Body of pancreas (tissue), 4 donors: ENCODE results near the gene FLRT1. TPM values are rescaled to one million over a fixed set of nuclear protein-coding genes. Genes with fewer than 3 reads are reported as not detected.

Experiments
- ATAC-seq: fragments of 150-250 bp; one replicate; pipeline ENCODE4 v1.9.1; 2016
- DNase-seq, 4 donors: peaks; one replicate each; pipeline ENCODE4 v3.0.0-alpha.2; 2019
- H3K27ac ChIP-seq, 4 donors: fragments of 200-600 bp; sonication (generic); 1 replicate in 3 of 4; 2 replicates in 1 of 4; pipeline versions ENCODE4 v1.5.1 to v1.6.1; 2016 to 2019; ENCODE audit warnings: mild to moderate bottlenecking in 1 of 4, mixed read lengths in 1 of 4, moderate library complexity in 1 of 4
- H3K27me3 ChIP-seq, 2 donors: fragments of 200-600 bp; sonication (generic); one replicate each; pipeline ENCODE4 v1.6.0; 2016; ENCODE audit warnings: mild to moderate bottlenecking in 1 of 2
- H3K36me3 ChIP-seq, 2 donors: fragments of 200-600 bp; sonication (generic); replicated peaks in 1 of 2; 2 replicates each; pipeline ENCODE4 v1.5.1; 2016; ENCODE audit warnings: low read depth in 2 of 2; ENCODE audit not compliant: insufficient read depth in 1 of 2
- H3K4me1 ChIP-seq: fragments of 200-600 bp; sonication (generic); one replicate; pipeline ENCODE4 v1.6.0; 2016
- H3K4me3 ChIP-seq, 2 donors: fragments of 200-600 bp; sonication (generic); 1 replicate in 1 of 2; 2 replicates in 1 of 2; pipeline ENCODE4 v1.5.1; 2016 to 2019
- H3K9me3 ChIP-seq, 3 donors: fragments of 200-600 bp; sonication (generic); 1 replicate in 2 of 3; 2 replicates in 1 of 3; pipeline ENCODE4 v1.5.1; 2016
- POLR2A ChIP-seq, 3 donors: fragments of 450-650 bp; IDR thresholded peaks; one replicate each; pipeline ENCODE4 v1.6.1; 2016; ENCODE audit warnings: antibody characterized with exemption in 3 of 3, mild to moderate bottlenecking in 2 of 3
- WGBS, 2 donors: methylation state at CpG; one replicate each; pipeline ENCODE4 v1.1.5; 2017; 5-methylcytosine and 5-hydroxymethylcytosine counted together
- intact Hi-C: fragments of 100-400 bp; cut with DNase I; formaldehyde crosslinking; loops from one replicate; pipeline ENCODE4 v1.15.1; 2023
- total RNA-seq, 2 donors: library from RNA; depleted of rRNA; stranded (reverse); fragments of >200 nt; gene quantifications; one replicate each; pipeline ENCODE4 v1.1.0, GENCODE V29; 2016
- TF ChIP-seq, protein P1 (sequence below), 7 experiments: fragments of 450-650 bp in 4 of 7; fragments of 200-600 bp in 3 of 7; sonication (generic) in 3 of 7; IDR thresholded peaks; one replicate each; pipeline ENCODE4 v1.5.1; 2016 to 2019; ENCODE audit warnings: antibody characterized with exemption in 7 of 7

The FLRT1 gene
- total RNA-seq, 2 donors from 2014 or later = 0.26 TPM; not detected in 1

DNA sequence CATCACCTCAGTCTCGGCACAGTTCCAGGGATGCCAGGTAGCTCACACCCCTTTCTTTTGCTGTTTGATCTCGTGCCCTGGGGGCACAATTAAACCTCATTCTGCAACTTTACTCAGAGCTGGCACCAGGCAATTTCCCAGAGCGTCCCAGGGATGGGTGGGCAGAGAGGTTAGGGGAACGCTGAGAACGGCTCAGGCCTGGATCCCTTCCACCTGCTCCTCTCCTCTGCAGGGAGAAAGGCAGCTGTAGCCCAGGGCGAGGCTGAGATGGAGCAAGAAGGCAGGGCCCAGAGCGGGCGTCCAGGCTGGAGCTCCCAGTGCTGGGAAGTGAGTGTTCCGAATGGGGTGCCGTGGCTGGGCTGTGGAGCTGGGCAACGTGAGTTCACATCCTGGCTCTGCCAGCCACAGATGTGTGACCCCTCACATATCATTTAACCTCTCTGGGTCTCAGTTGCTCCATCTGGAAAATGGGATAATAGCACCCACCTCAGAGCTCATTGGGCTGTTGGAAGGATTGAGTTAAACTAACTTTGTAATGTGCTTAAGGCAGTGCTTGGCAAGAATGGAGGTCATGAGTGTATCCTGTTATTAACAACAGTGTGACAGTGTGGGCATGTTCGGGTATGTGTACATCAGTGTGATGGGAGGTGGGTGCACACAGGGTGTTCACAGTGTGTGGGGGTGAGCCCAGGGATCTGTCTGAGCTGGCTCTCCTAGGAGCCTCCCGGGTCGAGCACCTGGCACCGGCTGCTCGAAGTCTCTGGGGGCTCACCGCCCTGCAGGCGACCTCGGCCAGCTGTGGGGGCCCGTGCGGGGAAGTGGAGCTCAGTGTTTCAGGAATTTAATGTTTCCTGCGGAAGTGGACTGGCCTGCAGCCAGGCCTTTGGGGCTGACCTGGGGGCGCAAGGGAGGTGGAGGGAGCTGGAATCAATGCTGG lies 34.0 kb upstream of the FLRT1 start:
- Histone ChIP-seq H3K27ac (no peak overlapping the region), H3K27me3 (no peaks in the 10 kb centered on the region), H3K4me3 (no peak overlapping the region), H3K9me3 (no peaks in the 10 kb centered on the region), H3K36me3 (peaks cover 6% of the 10 kb centered on the region in 2 donors), H3K4me1 (peaks cover 55% of the 10 kb centered on the region)
- DNase-seq (no peak), ATAC-seq (no peak)
- intact Hi-C loops = loop anchor here (2.0 kb wide), 1 partner anchor 151 kb away; no protein-coding TSS in a partner anchor
- TF ChIP-seq POLR2A (IDR thresholded peaks at IDR 0.05) = no peak
- TF ChIP-seq, protein P1, sequence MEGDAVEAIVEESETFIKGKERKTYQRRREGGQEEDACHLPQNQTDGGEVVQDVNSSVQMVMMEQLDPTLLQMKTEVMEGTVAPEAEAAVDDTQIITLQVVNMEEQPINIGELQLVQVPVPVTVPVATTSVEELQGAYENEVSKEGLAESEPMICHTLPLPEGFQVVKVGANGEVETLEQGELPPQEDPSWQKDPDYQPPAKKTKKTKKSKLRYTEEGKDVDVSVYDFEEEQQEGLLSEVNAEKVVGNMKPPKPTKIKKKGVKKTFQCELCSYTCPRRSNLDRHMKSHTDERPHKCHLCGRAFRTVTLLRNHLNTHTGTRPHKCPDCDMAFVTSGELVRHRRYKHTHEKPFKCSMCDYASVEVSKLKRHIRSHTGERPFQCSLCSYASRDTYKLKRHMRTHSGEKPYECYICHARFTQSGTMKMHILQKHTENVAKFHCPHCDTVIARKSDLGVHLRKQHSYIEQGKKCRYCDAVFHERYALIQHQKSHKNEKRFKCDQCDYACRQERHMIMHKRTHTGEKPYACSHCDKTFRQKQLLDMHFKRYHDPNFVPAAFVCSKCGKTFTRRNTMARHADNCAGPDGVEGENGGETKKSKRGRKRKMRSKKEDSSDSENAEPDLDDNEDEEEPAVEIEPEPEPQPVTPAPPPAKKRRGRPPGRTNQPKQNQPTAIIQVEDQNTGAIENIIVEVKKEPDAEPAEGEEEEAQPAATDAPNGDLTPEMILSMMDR (IDR thresholded peaks at IDR 0.05) = no peak
- WGBS, 2 donors = 62 to 75% methylated on average over 9 to 23 of the region's 23 CpGs

DNA sequence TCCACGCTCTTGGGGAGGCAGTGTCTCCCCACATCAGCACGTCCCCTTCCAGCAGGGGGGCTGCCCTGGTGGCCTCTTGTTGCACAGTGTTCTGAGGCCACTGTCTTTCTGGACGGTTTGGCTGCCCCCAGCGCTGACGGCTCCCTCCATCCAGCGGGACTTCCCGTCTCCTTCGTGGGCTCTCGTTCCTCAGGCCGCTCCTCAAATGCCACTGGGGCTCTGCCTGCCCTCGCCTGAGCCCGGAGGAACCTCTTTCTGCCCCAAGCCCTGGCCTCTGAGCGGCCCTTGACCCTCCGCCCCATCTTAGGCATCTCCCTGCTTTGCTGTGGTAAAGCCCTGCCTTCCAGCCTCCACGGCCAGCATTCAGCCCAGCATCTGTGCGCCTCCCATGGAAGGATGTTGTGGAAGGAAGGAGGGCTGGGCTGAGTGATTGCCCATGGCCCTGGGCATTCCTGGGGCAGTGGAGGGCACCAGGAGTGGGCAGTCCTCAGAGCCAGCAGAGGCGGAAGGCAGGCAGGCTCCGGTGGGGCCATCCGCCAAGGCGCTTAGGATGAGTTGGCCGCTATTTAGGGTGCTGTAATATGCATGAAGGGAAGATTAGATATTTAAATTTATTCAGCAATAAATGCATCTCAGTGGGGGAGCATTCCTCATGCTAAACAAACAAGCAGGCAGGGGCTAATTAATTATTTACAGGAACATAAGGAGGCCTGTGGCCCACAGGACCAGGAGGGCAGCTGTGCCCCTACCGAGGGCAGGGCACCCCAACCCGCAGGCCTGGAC lies 31.7 kb upstream of the FLRT1 start:
- H3K9me3 ChIP-seq = no peaks in the 10 kb centered on the region

DNA sequence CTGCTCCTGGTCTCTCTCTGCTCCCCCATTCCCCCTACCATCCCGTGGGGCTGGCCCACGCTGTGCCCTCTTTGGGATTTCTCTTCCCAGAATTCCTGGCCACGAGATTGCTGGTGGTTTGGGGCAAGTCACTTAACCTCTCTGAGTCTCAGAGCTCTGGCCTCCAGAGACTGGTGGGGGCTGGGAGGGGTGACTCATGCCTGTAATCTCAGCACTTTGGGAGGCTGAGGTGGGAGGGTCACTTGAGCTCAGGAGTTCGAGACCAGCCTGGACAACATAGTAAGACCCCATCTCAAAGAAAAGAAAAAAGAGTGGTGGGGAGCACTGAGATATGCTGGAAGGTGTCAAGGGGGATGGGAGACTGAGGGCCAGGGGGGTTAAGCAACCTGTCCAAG lies 31.1 kb upstream of the FLRT1 start:
- no peaks in the 10 kb centered on the region for H3K9me3 ChIP-seq
- peak in 1 of 4 donors; percentile 24 for DNase-seq

More for the DNA sequence above, 31.7 kb upstream of the FLRT1 start:
- TF ChIP-seq POLR2A (IDR thresholded peaks at IDR 0.05) = peak in 2 of 3 donors; percentile 9 to 14
- TF ChIP-seq, protein P1 (IDR thresholded peaks at IDR 0.05) = no peak
- Histone ChIP-seq H3K4me1 (peaks cover 74% of the 10 kb centered on the region), H3K27ac (peak overlapping the region; percentile 47 to 72 (median 57)), H3K36me3 (no peaks in the 10 kb centered on the region), H3K27me3 (no peaks in the 10 kb centered on the region), H3K4me3 (no peak overlapping the region)
- DNase-seq (peak; percentile 26 to 53 (median 35)), ATAC-seq (peak; percentile 28)
- intact Hi-C loops = no loop called here
- WGBS, 2 donors = 68 to 75% methylated on average over 16 of the region's 23 CpGs

DNA sequence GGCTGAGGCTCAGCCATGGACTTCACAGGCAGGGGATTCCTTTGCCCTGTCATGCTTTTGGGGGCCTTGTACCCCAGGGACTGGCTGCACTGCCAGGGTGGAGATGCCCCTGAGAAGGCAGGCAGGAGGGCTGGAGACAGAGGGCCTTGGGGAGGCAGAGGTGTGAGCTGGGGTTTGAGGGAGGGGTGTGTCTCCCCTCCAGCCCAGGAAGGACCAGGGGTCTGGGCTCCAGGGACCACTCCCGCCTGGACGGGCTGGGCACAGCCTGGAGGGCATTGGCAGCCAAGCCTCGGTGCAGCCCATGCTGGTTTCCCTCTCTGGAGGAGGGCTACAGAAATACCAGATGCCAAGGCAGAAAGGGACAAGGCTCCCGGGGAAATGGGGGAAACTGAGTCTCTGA lies 30.0 kb upstream of the FLRT1 start:
- Histone ChIP-seq H3K4me1 (peaks cover 59% of the 10 kb centered on the region), H3K36me3 (no peaks in the 10 kb centered on the region), H3K27me3 (no peaks in the 10 kb centered on the region), H3K4me3 (no peak overlapping the region), H3K9me3 (no peaks in the 10 kb centered on the region), H3K27ac (peak overlapping the region in 1 of 4 donors; percentile 8)
- TF ChIP-seq, protein P1 (IDR thresholded peaks at IDR 0.05) = no peak
- no peak for TF ChIP-seq POLR2A (IDR thresholded peaks at IDR 0.05)
- intact Hi-C loops = no loop called here
- no peak for DNase-seq
- WGBS, 2 donors = 56 to 86% methylated on average over 1 to 4 of the region's 4 CpGs
- no peak for ATAC-seq

More for the DNA sequence above, 31.1 kb upstream of the FLRT1 start:
- WGBS, 2 donors = 65 to 72% methylated on average over 4 of the region's 4 CpGs
- Histone ChIP-seq H3K4me1 (peaks cover 70% of the 10 kb centered on the region), H3K4me3 (no peak overlapping the region), H3K27ac (peak overlapping the region in 3 of 4 donors; percentile 49 to 72 (median 65)), H3K27me3 (no peaks in the 10 kb centered on the region), H3K36me3 (no peaks in the 10 kb centered on the region)
- intact Hi-C loops = no loop called here
- TF ChIP-seq, protein P1 (IDR thresholded peaks at IDR 0.05) = no peak
- TF ChIP-seq POLR2A (IDR thresholded peaks at IDR 0.05) = no peak
- no peak for ATAC-seq
